Lower leg skin (tissue), 4 donors: ENCODE measurements around the gene MAP1LC3B2. TPM values are rescaled to one million over a fixed set of nuclear protein-coding genes. Genes with fewer than 3 reads are reported as not detected.
A peak's percentile ranks its signal among the peaks of the same experiment; 100 is the strongest.

Experiments
- DNase-seq, 2 donors: peaks; one replicate each; pipeline ENCODE4 v3.0.0-alpha.2; 2019; ENCODE audit warnings: low spot score in 2 of 2
- H3K4me3 ChIP-seq: fragments of 200-600 bp; sonication (generic); 2 replicates; pipeline ENCODE4 v1.5.1; 2017; ENCODE audit warnings: mild to moderate bottlenecking, low read depth; ENCODE audit not compliant: poor library complexity, severe bottlenecking
- POLR2A ChIP-seq, 2 donors: fragments of 450-650 bp; IDR thresholded peaks; one replicate each; pipeline ENCODE4 v1.6.1; 2016 to 2017; ENCODE audit warnings: antibody characterized with exemption in 2 of 2, mild to moderate bottlenecking in 1 of 2, moderate library complexity in 1 of 2
- WGBS, 2 donors: methylation state at CpG; one replicate each; pipeline ENCODE4 v1.1.5; 2018; 5-methylcytosine and 5-hydroxymethylcytosine counted together
- intact Hi-C: fragments of 100-400 bp; cut with DNase I; formaldehyde crosslinking; loops from one replicate; pipeline ENCODE4 v1.15.0; 2023; ENCODE audit warnings: low total_unique reads
- total RNA-seq, 4 donors: library from RNA; depleted of rRNA; stranded (reverse); fragments of >200 nt; gene quantifications; one replicate each; pipeline ENCODE4 v1.1.0, GENCODE V29; 2016
- TF ChIP-seq, protein P1 (sequence below), 3 donors: fragments of 450-650 bp; IDR thresholded peaks; one replicate each; pipeline ENCODE4 v1.5.1; 2016; ENCODE audit warnings: antibody characterized with exemption in 3 of 3, mild to moderate bottlenecking in 3 of 3, moderate library complexity in 2 of 3

The MAP1LC3B2 gene
- total RNA-seq, 4 donors from 2014 or later, result 2.1 to 2.5 (median 2.3) TPM; not detected in 1

DNA sequence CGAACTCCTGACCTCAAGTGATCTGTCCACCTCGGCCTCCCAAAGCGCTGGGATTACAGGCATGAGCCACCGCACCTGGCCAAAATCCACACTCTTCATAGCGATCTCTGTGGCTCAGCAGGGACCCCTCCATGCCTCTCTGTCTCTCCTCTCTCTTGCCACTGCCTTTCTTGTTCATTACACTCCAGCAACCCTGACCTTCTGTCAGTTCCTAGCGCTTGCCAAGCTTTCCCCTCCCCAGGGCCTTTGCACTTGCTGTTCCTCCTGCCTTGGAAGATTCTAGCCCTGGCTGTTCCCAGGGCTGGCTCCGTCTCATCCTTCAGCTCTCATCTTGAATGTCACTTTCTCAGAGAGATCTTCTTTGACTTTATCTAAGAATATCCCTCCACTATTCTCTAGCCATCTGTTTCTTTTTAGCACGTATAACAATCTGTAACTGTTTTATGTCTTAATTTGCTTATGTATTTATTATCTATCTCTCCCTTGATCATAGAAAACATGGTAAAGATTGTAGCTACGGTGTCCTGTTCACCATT is 38.9 kb upstream of the MAP1LC3B2 start:
- WGBS, 2 donors, result 87 to 88% methylated on average over 9 of the region's 9 CpGs
- no peak overlapping the region for H3K4me3 ChIP-seq
- TF ChIP-seq POLR2A (IDR thresholded peaks at IDR 0.05), result no peak
- TF ChIP-seq, protein P1, sequence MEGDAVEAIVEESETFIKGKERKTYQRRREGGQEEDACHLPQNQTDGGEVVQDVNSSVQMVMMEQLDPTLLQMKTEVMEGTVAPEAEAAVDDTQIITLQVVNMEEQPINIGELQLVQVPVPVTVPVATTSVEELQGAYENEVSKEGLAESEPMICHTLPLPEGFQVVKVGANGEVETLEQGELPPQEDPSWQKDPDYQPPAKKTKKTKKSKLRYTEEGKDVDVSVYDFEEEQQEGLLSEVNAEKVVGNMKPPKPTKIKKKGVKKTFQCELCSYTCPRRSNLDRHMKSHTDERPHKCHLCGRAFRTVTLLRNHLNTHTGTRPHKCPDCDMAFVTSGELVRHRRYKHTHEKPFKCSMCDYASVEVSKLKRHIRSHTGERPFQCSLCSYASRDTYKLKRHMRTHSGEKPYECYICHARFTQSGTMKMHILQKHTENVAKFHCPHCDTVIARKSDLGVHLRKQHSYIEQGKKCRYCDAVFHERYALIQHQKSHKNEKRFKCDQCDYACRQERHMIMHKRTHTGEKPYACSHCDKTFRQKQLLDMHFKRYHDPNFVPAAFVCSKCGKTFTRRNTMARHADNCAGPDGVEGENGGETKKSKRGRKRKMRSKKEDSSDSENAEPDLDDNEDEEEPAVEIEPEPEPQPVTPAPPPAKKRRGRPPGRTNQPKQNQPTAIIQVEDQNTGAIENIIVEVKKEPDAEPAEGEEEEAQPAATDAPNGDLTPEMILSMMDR (IDR thresholded peaks at IDR 0.05), result no peak
- intact Hi-C loops, result no loop called here
- peak in 1 of 2 donors; percentile 58 for DNase-seq

DNA sequence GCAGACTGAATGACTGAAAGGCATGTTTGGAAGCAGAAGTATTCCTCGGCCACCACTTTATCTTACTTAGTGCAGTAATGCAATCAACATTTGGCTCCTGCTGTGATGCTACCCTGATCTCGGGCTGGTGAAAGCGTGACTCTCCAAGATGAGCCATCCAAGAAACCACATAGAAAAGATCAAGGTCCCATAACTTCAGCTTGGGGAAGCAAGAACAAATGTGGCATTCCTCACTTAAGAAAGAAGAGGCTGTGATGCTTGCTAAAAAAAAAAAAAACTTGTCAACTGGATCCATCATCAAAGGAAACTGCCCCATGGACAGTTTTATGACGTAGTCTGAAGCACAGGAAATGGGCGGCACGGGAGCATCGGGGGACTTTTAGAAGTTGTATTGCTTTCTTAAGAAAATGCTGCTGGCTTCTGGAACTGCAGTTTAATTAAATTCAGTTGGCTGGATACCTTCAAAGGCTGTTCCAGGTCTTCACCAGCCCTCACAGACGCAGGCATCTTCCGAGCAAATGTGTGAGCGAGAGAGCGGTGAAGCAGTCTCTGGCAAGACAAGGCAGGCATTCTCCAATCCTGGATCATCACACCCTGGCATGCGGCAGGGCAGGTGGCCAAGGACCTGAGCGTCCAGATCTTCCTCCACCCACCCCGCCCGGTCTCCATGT is 38.2 kb upstream of the MAP1LC3B2 start:
- TF ChIP-seq, protein P1 (IDR thresholded peaks at IDR 0.05), result no peak
- no peak for TF ChIP-seq POLR2A (IDR thresholded peaks at IDR 0.05)
- intact Hi-C loops, result no loop called here
- WGBS, 2 donors, result 19 to 20% methylated on average over 15 of the region's 15 CpGs
- H3K4me3 ChIP-seq, result no peak overlapping the region
- DNase-seq, result peak in 1 of 2 donors; percentile 90

DNA sequence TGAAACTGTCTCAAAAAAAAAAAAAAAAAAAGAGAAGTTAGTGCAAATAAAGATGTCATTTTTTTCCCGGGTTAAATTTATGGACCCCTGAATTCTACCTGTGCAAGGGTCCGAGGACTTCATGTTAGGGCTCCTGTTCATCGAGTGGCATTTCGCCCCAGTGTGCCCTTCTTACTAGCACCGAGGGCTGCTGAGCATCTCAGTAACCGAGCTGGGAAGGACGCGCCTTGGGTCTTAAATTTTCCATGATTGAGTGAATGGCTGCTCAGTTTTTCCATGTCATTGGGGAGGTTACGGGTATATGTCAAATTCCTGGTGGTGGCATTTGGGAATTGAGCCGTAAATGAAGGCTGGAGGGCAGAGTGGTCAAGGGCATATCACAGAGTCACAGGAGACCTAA is 34.9 kb upstream of the MAP1LC3B2 start:
- DNase-seq, result peak in 1 of 2 donors; percentile 80
- intact Hi-C loops, result no loop called here
- 82 to 84% methylated on average over 10 of the region's 10 CpGs for WGBS, 2 donors

DNA sequence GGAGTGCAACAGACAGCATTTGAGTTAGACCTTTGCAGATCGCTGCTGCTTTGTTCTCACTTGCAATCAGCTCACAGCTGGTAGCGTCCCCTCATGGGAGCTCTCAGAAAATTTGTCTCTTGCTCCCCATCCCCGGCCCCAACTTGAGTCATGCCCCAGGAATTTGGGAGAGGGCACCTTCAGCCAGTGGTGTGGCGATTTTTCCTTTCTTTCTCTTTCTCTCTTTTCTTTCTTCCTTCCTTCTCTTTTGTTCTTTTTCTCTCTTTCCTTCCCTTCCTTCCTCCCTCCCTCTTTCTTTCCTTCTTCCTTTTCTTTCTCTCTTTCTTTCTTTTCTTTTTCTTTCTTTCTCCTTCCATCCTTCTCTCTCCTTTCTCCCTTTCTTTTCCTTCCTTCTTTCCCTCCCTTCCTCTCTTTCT is 34.2 kb upstream of the MAP1LC3B2 start:
- DNase-seq, result peak in 1 of 2 donors; percentile 84
- TF ChIP-seq, protein P1 (IDR thresholded peaks at IDR 0.05), result no peak
- TF ChIP-seq POLR2A (IDR thresholded peaks at IDR 0.05), result no peak
- no peak overlapping the region for H3K4me3 ChIP-seq

More for the DNA sequence above, 34.9 kb upstream of the MAP1LC3B2 start:
- no peak overlapping the region for H3K4me3 ChIP-seq
- TF ChIP-seq POLR2A (IDR thresholded peaks at IDR 0.05), result no peak
- TF ChIP-seq, protein P1 (IDR thresholded peaks at IDR 0.05), result no peak

DNA sequence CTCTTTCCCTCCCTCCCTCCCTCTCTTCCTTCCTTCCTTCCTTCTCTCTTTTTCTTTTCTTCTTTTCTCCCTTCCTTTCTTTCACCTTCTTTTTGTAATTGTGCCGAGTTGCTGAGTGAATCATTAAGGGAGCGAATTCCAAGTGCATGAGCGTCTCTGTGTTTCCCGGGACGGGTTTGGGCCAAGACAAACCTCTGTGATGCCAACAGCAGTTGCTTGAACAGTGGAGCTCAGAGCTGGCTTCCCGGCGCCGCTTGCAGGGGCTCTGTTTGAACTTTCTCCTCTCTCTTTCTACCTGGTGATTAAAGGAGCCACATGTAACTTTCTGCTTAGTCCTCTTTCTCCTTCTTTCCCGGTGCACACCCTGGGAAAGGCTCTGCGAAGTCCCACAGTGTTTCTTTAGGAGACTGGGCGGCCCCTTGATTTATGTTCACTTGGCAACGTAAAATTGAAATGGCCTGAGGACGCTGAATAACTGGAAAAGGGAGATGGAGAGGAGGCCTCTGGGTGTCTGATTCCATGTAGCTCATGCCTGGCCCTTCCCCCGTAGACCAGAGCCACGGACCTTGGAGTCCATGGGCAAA is 33.7 kb upstream of the MAP1LC3B2 start:
- WGBS, 2 donors, result 14 to 15% methylated on average over 15 of the region's 15 CpGs
- intact Hi-C loops, result no loop called here
- TF ChIP-seq, protein P1 (IDR thresholded peaks at IDR 0.05), result no peak
- no peak for TF ChIP-seq POLR2A (IDR thresholded peaks at IDR 0.05)
- peak; percentile 78 to 93 for DNase-seq
- no peak overlapping the region for H3K4me3 ChIP-seq

More for the DNA sequence above, 34.2 kb upstream of the MAP1LC3B2 start:
- intact Hi-C loops, result no loop called here
- 31 to 34% methylated on average over 4 of the region's 4 CpGs for WGBS, 2 donors
